SK-N-SH (cell line): ENCODE results near the gene NOP9.

Source experiments
- CHD2 ChIP-seq: fragments of 150-350 bp; IDR thresholded peaks from 2 replicates; pipeline ENCODE4 v1.6.1; 2018; ENCODE audit warnings: low read length; ENCODE audit not compliant: partially characterized antibody
- CTCF ChIP-seq: fragments of 200-600 bp; sonication (generic); IDR thresholded peaks from 2 replicates; pipeline ENCODE4 v1.6.1; 2017; ENCODE audit warnings: antibody characterized with exemption, mild to moderate bottlenecking, moderate library complexity
- EZH2phosphoT487 ChIP-seq: fragments of 200-600 bp; sonication (generic); IDR thresholded peaks from 2 replicates; pipeline ENCODE4 v1.6.1; 2017; ENCODE audit warnings: low read depth, mixed run types, mild to moderate bottlenecking, antibody characterized with exemption, moderate library complexity, borderline replicate concordance
- FOSL2 ChIP-seq: IDR thresholded peaks from 2 replicates; pipeline ENCODE4 v1.4.0; 2012; ENCODE audit warnings: low read depth, mild to moderate bottlenecking, moderate library complexity, borderline replicate concordance
- MAX ChIP-seq: IDR thresholded peaks from 2 replicates; pipeline ENCODE4 v1.4.0; 2012; ENCODE audit warnings: low read depth
- NFIC ChIP-seq: IDR thresholded peaks from 2 replicates; pipeline ENCODE4 v1.4.0; 2012; ENCODE audit warnings: borderline replicate concordance
- RAD21 ChIP-seq: IDR thresholded peaks from 2 replicates; pipeline ENCODE4 v1.6.1; 2012; ENCODE audit warnings: mild to moderate bottlenecking, low read length
- RCOR1 ChIP-seq: fragments of 150-350 bp; IDR thresholded peaks from 2 replicates; pipeline ENCODE4 v1.6.1; 2017; ENCODE audit warnings: antibody characterized with exemption, low read length
- REST ChIP-seq: IDR thresholded peaks from 2 replicates; pipeline ENCODE4 v1.6.1; 2012; ENCODE audit warnings: mild to moderate bottlenecking, low read depth, low read length, moderate library complexity
- RXRA ChIP-seq: IDR thresholded peaks from 2 replicates; pipeline ENCODE4 v1.4.0; 2012; ENCODE audit warnings: low read depth, mild to moderate bottlenecking, borderline replicate concordance
- SIN3A ChIP-seq: IDR thresholded peaks from 2 replicates; pipeline ENCODE4 v1.6.1; 2012; ENCODE audit warnings: low read depth, mild to moderate bottlenecking, low read length, moderate library complexity, borderline replicate concordance
- USF1 ChIP-seq: IDR thresholded peaks from 2 replicates; pipeline ENCODE4 v1.4.0; 2012; ENCODE audit warnings: low read depth, borderline replicate concordance
- ZBTB33 ChIP-seq: IDR thresholded peaks from 2 replicates; pipeline ENCODE4 v1.4.0; 2012; ENCODE audit warnings: low read depth, borderline replicate concordance

- TF ChIP-seq FOSL2 = no peak
- TF ChIP-seq REST = no peak
- no peak for TF ChIP-seq RAD21
- no peak for TF ChIP-seq CTCF
- TF ChIP-seq SIN3A = no peak
- TF ChIP-seq RCOR1 = no peak
- no peak for TF ChIP-seq CHD2
- no peak for TF ChIP-seq RXRA
- TF ChIP-seq ZBTB33 = no peak
- no peak for TF ChIP-seq MAX
- no peak for TF ChIP-seq EZH2phosphoT487
- TF ChIP-seq NFIC = no peak
- no peak for TF ChIP-seq USF1
Measured at GRCh38 chr14:24356208-24356607, 56.6 kb downstream of the NOP9 start.
